ENCODE results near the gene MYO15A.

The MYO15A gene

GRCh38 chr17:18177133-18177532 is 68.6 kb downstream of the MYO15A start:
- Mint-ChIP-seq H3K4me3 (no peak overlapping the region), H3K27me3 (ENCODE audit: low read depth) (no peaks in the 10 kb centered on the region), H3K36me3 (ENCODE audit: low read depth) (no peaks in the 10 kb centered on the region), H3K27ac (peak overlapping the region in 1 of 3 experiments; percentile 54), H3K4me1 (peaks cover 35% of the 10 kb centered on the region), H3K9me3 (no peaks in the 10 kb centered on the region)
- no peak for TF ChIP-seq CTCF (IDR thresholded peaks at IDR 0.05; ENCODE audit: unreplicated experiment in 3 of 3)

- no peak for TF ChIP-seq CTCF (IDR thresholded peaks at IDR 0.05; ENCODE audit: unreplicated experiment in 3 of 3)
- Mint-ChIP-seq H3K4me3 (no peak overlapping the region), H3K27ac (peak overlapping the region in 2 of 3 experiments; percentile 31 to 78), H3K9me3 (no peaks in the 10 kb centered on the region), H3K36me3 (ENCODE audit: low read depth) (no peaks in the 10 kb centered on the region), H3K4me1 (peaks cover 38% of the 10 kb centered on the region), H3K27me3 (ENCODE audit: low read depth) (no peaks in the 10 kb centered on the region)
These were observed 69.2 kb downstream of the MYO15A start for GRCh38 chr17:18177722-18178121.

GRCh38 chr17:18179196-18179595 is 70.6 kb downstream of the MYO15A start:
- peak overlapping the region; percentile 92 to 100 (median 97) for H3K27ac Mint-ChIP-seq
- no peak for TF ChIP-seq CTCF (IDR thresholded peaks at IDR 0.05; ENCODE audit: unreplicated experiment in 3 of 3)
- no peaks in the 10 kb centered on the region for H3K36me3 Mint-ChIP-seq (ENCODE audit: low read depth)
- no peaks in the 10 kb centered on the region for H3K9me3 Mint-ChIP-seq
- H3K27me3 Mint-ChIP-seq (ENCODE audit: low read depth) = no peaks in the 10 kb centered on the region
- H3K4me1 Mint-ChIP-seq = peaks cover 43% of the 10 kb centered on the region
- H3K4me3 Mint-ChIP-seq = peak overlapping the region; percentile 11 to 44 (median 35)

- H3K27ac Mint-ChIP-seq = peak overlapping the region; percentile 92 to 100 (median 97)
- no peak for TF ChIP-seq CTCF (IDR thresholded peaks at IDR 0.05; ENCODE audit: unreplicated experiment in 3 of 3)
- H3K36me3 Mint-ChIP-seq (ENCODE audit: low read depth) = no peaks in the 10 kb centered on the region
These were observed 71.2 kb downstream of the MYO15A start for GRCh38 chr17:18179804-18180203.

GRCh38 chr17:18181358-18181757 is 72.8 kb downstream of the MYO15A start:
- Mint-ChIP-seq H3K36me3 (ENCODE audit: low read depth) (peaks cover 6% of the 10 kb centered on the region), H3K9me3 (no peaks in the 10 kb centered on the region), H3K27me3 (ENCODE audit: low read depth) (no peaks in the 10 kb centered on the region)

More at GRCh38 chr17:18179804-18180203, 71.2 kb downstream of the MYO15A start:
- H3K4me3 Mint-ChIP-seq = peak overlapping the region; percentile 11 to 44 (median 35)
- H3K9me3 Mint-ChIP-seq = no peaks in the 10 kb centered on the region
- peaks cover 45% of the 10 kb centered on the region for H3K4me1 Mint-ChIP-seq
- no peaks in the 10 kb centered on the region for H3K27me3 Mint-ChIP-seq (ENCODE audit: low read depth)

More at GRCh38 chr17:18181358-18181757, 72.8 kb downstream of the MYO15A start:
- TF ChIP-seq CTCF (IDR thresholded peaks at IDR 0.05; ENCODE audit: unreplicated experiment in 3 of 3) = no peak
- Mint-ChIP-seq H3K4me3 (peak overlapping the region; percentile 91 to 95 (median 93)), H3K27ac (peak overlapping the region; percentile 97 to 100 (median 99)), H3K4me1 (peaks cover 53% of the 10 kb centered on the region)
